GM12874 (cell line): ENCODE measurements around the gene PPP1R3G.

Experiments used
- TF ChIP-seq, protein P1 (sequence below): IDR thresholded peaks from 2 replicates; pipeline ENCODE4 v1.5.1; 2011; ENCODE audit warnings: low read depth, mild to moderate bottlenecking, control low read depth, low read length, moderate library complexity; ENCODE audit not compliant: insufficient read depth

The PPP1R3G gene

DNA sequence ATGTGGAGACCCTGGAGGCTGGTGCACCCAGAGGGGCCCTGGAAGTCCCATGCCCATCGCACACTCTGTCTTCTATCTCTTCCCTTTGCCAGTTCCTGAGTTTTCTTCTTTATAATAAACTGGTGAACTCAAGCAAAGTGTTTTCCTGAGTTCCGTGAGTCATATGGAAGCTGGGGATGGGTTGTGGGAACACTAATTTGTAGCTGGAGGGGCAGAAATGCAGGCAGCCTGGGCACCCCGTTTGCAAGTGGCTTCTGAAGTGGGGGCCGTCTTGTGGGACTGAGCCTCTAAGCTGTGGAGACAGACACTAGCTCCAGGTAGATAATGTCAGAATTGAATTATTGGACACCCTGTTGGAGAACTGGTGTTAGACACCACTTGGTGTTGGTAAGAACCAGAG, 3.2 kb upstream of the PPP1R3G start:
- TF ChIP-seq, protein P1, sequence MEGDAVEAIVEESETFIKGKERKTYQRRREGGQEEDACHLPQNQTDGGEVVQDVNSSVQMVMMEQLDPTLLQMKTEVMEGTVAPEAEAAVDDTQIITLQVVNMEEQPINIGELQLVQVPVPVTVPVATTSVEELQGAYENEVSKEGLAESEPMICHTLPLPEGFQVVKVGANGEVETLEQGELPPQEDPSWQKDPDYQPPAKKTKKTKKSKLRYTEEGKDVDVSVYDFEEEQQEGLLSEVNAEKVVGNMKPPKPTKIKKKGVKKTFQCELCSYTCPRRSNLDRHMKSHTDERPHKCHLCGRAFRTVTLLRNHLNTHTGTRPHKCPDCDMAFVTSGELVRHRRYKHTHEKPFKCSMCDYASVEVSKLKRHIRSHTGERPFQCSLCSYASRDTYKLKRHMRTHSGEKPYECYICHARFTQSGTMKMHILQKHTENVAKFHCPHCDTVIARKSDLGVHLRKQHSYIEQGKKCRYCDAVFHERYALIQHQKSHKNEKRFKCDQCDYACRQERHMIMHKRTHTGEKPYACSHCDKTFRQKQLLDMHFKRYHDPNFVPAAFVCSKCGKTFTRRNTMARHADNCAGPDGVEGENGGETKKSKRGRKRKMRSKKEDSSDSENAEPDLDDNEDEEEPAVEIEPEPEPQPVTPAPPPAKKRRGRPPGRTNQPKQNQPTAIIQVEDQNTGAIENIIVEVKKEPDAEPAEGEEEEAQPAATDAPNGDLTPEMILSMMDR = no peak

DNA sequence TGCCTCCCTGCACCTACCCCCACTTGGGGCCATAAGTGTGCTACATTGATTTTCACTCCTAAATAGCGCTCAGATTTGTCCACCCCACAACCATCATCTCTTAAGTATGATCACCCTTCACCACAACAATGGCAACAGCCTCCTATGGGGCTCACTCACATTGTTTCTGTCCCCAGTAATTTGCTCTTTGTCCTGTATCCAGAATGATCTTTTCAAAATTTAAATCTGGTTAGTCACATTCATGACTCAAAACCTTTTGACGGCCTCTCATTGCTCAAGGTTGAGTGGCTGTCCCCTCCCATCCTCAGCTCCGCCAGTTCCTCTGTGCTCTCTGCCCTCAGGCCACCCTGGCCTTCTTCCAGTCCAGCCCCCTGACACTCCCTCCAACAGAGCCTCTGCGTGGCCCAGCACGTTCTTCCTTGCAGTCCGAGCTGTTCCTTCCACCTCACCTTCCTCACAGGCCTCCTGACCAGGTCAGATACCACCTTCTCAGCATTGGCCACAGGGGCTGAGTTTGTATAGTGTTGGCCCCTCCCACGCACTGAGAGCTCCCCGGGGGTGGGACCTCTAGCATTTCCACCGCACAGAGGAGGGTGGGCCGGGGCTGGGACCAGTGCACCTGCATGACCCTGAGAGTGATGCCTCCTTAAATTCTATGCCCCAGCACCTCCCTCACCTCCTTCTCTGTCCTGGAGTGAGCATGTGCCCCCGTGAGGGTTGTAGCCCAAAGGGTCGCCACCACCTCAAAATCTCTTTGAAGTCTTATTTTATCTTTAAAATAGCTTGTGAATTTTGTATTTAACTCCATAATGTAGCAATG, 2.4 kb upstream of the PPP1R3G start:
- TF ChIP-seq, protein P1 = no peak

GRCh38 chr6:5083307-5083583, 1.9 kb upstream of the PPP1R3G start:
- TF ChIP-seq, protein P1 = no peak

DNA sequence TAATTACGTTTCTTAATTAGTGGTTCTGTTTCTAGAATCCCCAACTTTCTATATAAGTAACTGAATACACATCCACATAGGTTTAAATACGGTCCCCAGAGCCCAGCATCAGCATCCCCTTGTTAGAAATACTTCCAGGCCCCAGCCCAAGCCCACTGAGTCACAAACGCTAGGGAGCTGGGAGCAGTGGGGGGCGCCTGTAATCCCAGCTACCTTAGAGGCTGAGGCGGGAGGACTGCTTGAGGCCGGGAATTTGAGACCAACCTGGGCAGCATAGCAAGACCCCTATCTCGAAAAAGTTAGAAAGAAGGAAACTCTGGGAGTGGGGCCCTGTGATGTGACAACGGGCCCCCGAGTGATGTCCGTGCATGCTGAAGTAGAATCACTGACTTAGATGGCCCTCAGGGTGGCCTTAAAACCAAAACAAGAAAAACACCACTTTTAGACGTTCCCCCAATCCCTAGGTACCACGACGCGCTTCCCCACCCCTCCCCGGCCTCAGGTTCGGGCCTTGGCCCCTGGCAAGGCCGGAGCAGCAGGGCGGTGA, 1.3 kb upstream of the PPP1R3G start:
- TF ChIP-seq, protein P1 = no peak

GRCh38 chr6:5084360-5084780, 771 bp upstream of the PPP1R3G start:
- TF ChIP-seq, protein P1 = no peak

GRCh38 chr6:5085648-5086293, 630 bp downstream of the PPP1R3G start:
- TF ChIP-seq, protein P1 = no peak

DNA sequence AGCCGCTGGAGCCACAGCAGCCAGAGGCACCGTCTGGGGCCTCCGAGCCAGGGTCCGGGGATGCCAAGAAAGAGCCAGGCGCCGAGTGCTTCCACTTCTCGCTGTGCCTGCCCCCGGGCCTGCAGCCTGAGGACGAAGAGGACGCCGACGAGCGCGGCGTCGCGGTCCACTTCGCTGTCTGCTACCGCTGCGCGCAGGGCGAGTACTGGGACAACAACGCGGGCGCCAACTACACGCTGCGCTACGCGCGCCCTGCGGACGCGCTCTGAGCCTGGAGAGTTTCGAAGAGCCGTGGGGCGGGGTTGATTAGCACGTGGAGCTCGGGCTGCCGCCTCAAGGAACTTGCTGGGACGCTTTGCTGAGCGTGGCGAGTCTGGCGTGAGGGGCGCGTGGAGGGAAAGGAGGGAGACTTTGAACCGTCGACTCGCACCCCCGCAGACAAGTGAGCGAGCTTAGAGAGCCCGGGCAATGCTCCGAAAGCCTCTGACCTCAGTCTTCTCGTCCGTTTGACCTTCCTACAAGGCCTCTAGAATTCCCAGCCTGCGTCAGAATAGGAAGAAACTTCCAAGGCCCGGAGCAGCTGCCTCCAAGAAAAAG, 1.3 kb downstream of the PPP1R3G start:
- TF ChIP-seq, protein P1 = no peak
